GM23338 (cell line): Measurements from ENCODE around the gene HPX. TPM values are rescaled to one million over a fixed set of nuclear protein-coding genes. Genes with fewer than 3 reads are reported as not detected.

ENCODE experiments used
- ATAC-seq: fragments of 200-7000 bp; cut with Tn5 transposase; 3 replicates; pipeline ENCODE4 v1.9.1; 2020
- DNase-seq: peaks from one replicate; pipeline ENCODE4 v3.0.0-alpha.2; 2015; ENCODE audit warnings: low spot score
- H2AFZ ChIP-seq: fragments of 200-600 bp; sonication (generic); 2 replicates; pipeline ENCODE4 v1.8.0; 2016; ENCODE audit warnings: antibody characterized with exemption, mild to moderate bottlenecking, moderate library complexity
- H3F3A ChIP-seq: fragments of 200-600 bp; sonication (generic); replicated peaks from 2 replicates; pipeline ENCODE4 v1.8.0; 2017; ENCODE audit warnings: antibody characterized with exemption, mixed run types, low read depth
- H3K27ac ChIP-seq: fragments of 200-600 bp; sonication (generic); 2 replicates; pipeline ENCODE4 v1.6.1; 2016; ENCODE audit warnings: low read depth
- H3K27me3 ChIP-seq: fragments of 200-600 bp; sonication (generic); 2 replicates; pipeline ENCODE4 v1.8.0; 2016; ENCODE audit warnings: mild to moderate bottlenecking, mixed run types, moderate library complexity; ENCODE audit not compliant: insufficient read depth
- H3K36me3 ChIP-seq: fragments of 200-600 bp; sonication (generic); 2 replicates; pipeline ENCODE4 v1.8.0; 2016; ENCODE audit warnings: mild to moderate bottlenecking; ENCODE audit not compliant: insufficient read depth
- H3K4me1 ChIP-seq: fragments of 200-600 bp; sonication (generic); 2 replicates; pipeline ENCODE4 v1.8.0; 2016; ENCODE audit warnings: mild to moderate bottlenecking, moderate library complexity; ENCODE audit not compliant: insufficient read depth
- H3K4me2 ChIP-seq: fragments of 200-600 bp; sonication (generic); 2 replicates; pipeline ENCODE4 v1.7.1; 2017; ENCODE audit warnings: mixed run types
- H3K4me3 ChIP-seq: fragments of 200-600 bp; sonication (generic); 2 replicates; pipeline ENCODE4 v1.6.1; 2016; ENCODE audit warnings: mixed run types
- H3K79me2 ChIP-seq: fragments of 200-600 bp; sonication (generic); replicated peaks from 2 replicates; pipeline ENCODE4 v1.8.0; 2017; ENCODE audit warnings: mild to moderate bottlenecking; ENCODE audit not compliant: insufficient read depth
- H3K9me2 ChIP-seq: fragments of 200-600 bp; sonication (generic); 2 replicates; pipeline ENCODE4 v1.8.0; 2017; ENCODE audit not compliant: insufficient read depth
- H4K20me1 ChIP-seq: fragments of 200-600 bp; sonication (generic); replicated peaks from 2 replicates; pipeline ENCODE4 v1.8.0; 2017; ENCODE audit warnings: mild to moderate bottlenecking; ENCODE audit not compliant: insufficient read depth
- H3K27ac Mint-ChIP-seq: 2 replicates; pipeline ENCODE4 v1.8.0; 2020; ENCODE audit warnings: inconsistent platforms, mild to moderate bottlenecking, moderate library complexity, mixed read lengths
- H3K27me3 Mint-ChIP-seq: 3 replicates; pipeline ENCODE4 v1.8.0; 2022; ENCODE audit warnings: low read depth, mild to moderate bottlenecking, moderate library complexity, mixed read lengths, inconsistent platforms; ENCODE audit not compliant: insufficient read depth, poor library complexity
- H3K36me3 Mint-ChIP-seq: 3 replicates; pipeline ENCODE4 v1.8.0; 2021; ENCODE audit warnings: low read depth, mild to moderate bottlenecking, inconsistent platforms, moderate library complexity, mixed read lengths
- H3K4me1 Mint-ChIP-seq: 3 replicates; pipeline ENCODE4 v1.8.0; 2020; ENCODE audit warnings: mild to moderate bottlenecking, inconsistent platforms, mixed read lengths
- H3K4me3 Mint-ChIP-seq: 3 replicates; pipeline ENCODE4 v1.8.0; 2021; ENCODE audit warnings: moderate library complexity, mild to moderate bottlenecking, inconsistent platforms, mixed read lengths
- H3K9me3 Mint-ChIP-seq: 3 replicates; pipeline ENCODE4 v1.8.0; 2020; ENCODE audit warnings: moderate library complexity, mild to moderate bottlenecking, inconsistent platforms, mixed read lengths
- CREB1 ChIP-seq: fragments of 250-450 bp; sonication (Bioruptor Pico); IDR thresholded peaks from 2 replicates; pipeline ENCODE4 v1.5.0; 2020; ENCODE audit warnings: low read depth, mild to moderate bottlenecking, moderate library complexity
- EZH2 ChIP-seq: fragments of 200-600 bp; sonication (generic); IDR thresholded peaks from one replicate; pipeline ENCODE4 v1.8.0; 2017; ENCODE audit warnings: antibody characterized with exemption, mild to moderate bottlenecking, low read depth; ENCODE audit not compliant: unreplicated experiment
- JUNB ChIP-seq: IDR thresholded peaks from one replicate; pipeline ENCODE4 v1.6.1; 2016; ENCODE audit warnings: antibody characterized with exemption; ENCODE audit not compliant: unreplicated experiment
- NANOG ChIP-seq: IDR thresholded peaks from 2 replicates; pipeline ENCODE4 v1.6.1; 2016; ENCODE audit warnings: antibody characterized with exemption, borderline replicate concordance
- POLR2AphosphoS5 ChIP-seq: IDR thresholded peaks from 2 replicates; pipeline ENCODE4 v1.6.1; 2016; ENCODE audit warnings: antibody characterized with exemption, low read depth
- REST ChIP-seq: IDR thresholded peaks from one replicate; pipeline ENCODE4 v1.6.1; 2018; ENCODE audit warnings: antibody characterized with exemption; ENCODE audit not compliant: unreplicated experiment
- ZNF114 ChIP-seq: fragments of 250-450 bp; sonication (Bioruptor Pico); IDR thresholded peaks from 2 replicates; pipeline ENCODE4 v1.5.0; 2020; ENCODE audit warnings: mild to moderate bottlenecking, moderate library complexity
- ZNF331 ChIP-seq: fragments of 250-450 bp; sonication (Bioruptor Pico); IDR thresholded peaks from 2 replicates; pipeline ENCODE4 v1.5.0; 2020; ENCODE audit warnings: low read depth, mild to moderate bottlenecking, moderate library complexity
- ZNF462 ChIP-seq: fragments of 250-450 bp; sonication (Bioruptor Pico); IDR thresholded peaks from 2 replicates; pipeline ENCODE4 v1.5.0; 2020; ENCODE audit warnings: mild to moderate bottlenecking, moderate library complexity
- polyA plus RNA-seq: library from polyadenylated mRNA; unstranded; fragments of >200 nt; fragmentation: Nextera tagmentation; extraction: Ambion mirVana; gene quantifications from 2 replicates; pipeline ENCODE4 v1.2.1, GENCODE V29; 2016
- total RNA-seq: library from RNA; depleted of rRNA; stranded (reverse); fragments of >200 nt; shearing (Covaris generic); gene quantifications from 2 replicates; pipeline ENCODE4 v1.2.3, GENCODE V29; 2014

HPX gene
- total and polyA plus RNA-seq, 2 experiments from 2014 or later: 0.47 to 0.63 TPM

- TF ChIP-seq REST (no peak), ZNF331 (CRISPR knock-in tag) (no peak), EZH2 (no peak), ZNF114 (CRISPR knock-in tag) (no peak), JUNB (no peak)
Observed at GRCh38 chr11:6459099-6459450, 18.3 kb upstream of the HPX start (continued).

GRCh38 chr11:6458352-6459098 is 17.7 kb upstream of the HPX start:
- no peak overlapping the region for H3K4me3 ChIP-seq
- Mint-ChIP-seq H3K4me1 (no peaks in the 10 kb centered on the region), H3K27ac (no peak overlapping the region), H3K36me3 (0 out of 3 replicates have a peak, but pooled peaks cover 3% of the 10 kb centered on the region), H3K9me3 (no peaks in the 10 kb centered on the region), H3K27me3 (no peaks in the 10 kb centered on the region), H3K4me3 (no peak overlapping the region)
- no peaks in the 10 kb centered on the region for H4K20me1 ChIP-seq
- H3F3A ChIP-seq: no peaks in the 10 kb centered on the region
- H3K9me2 ChIP-seq: no peaks in the 10 kb centered on the region
- H3K4me2 ChIP-seq: no peak overlapping the region
- H3K27me3 ChIP-seq: no peaks in the 10 kb centered on the region
- no peak for ATAC-seq
- no peaks in the 10 kb centered on the region for H3K4me1 ChIP-seq
- no peaks in the 10 kb centered on the region for H3K79me2 ChIP-seq
- H2AFZ ChIP-seq: no peak overlapping the region
- DNase-seq: no peak
- no peak overlapping the region for H3K27ac ChIP-seq
- no peaks in the 10 kb centered on the region for H3K36me3 ChIP-seq
- TF ChIP-seq POLR2AphosphoS5 (no peak), NANOG (no peak), ZNF331 (CRISPR knock-in tag) (no peak), JUNB (no peak), CREB1 (CRISPR knock-in tag) (no peak), REST (no peak), ZNF462 (no peak)
